GM12878 (cell line): Measurements from ENCODE around the gene DUS1L. TPM values are rescaled to one million over a fixed set of nuclear protein-coding genes. Genes with fewer than 3 reads are reported as not detected.
A peak's percentile ranks its signal among the peaks of the same experiment; 100 is the strongest.

Experiments
- ATAC-seq: fragments of 200-7000 bp; cut with Tn5 transposase; 3 replicates; pipeline ENCODE4 v1.9.1; 2020; ENCODE audit warnings: mild to moderate bottlenecking, moderate library complexity
- BruUV-seq: library from RNA; stranded (reverse); fragments of 400-500 nt; replicated peaks from 2 replicates; lab custom pipeline; 2021; lab: Mats Ljungman, UMichigan
- CTCF ChIA-PET: fragments of 300-600 bp; sonication (Branson Sonifier 250); formaldehyde crosslinking; extraction: SDS; loops from one replicate; lab custom pipeline; 2021; ENCODE audit warnings: inconsistent platforms; lab: Yijun Ruan, JAX
- POLR2A ChIA-PET: fragments of 350-600 bp; formaldehyde crosslinking; extraction: SDS; loops from one replicate; lab custom pipeline; 2021; ENCODE audit warnings: inconsistent platforms; lab: Charles Lee
- RAD21 ChIA-PET: fragments of 300-600 bp; sonication (Branson Sonifier 250); formaldehyde crosslinking; loops from one replicate; lab custom pipeline; 2023; ENCODE audit warnings: antibody characterized with exemption; ENCODE audit not compliant: unreplicated experiment; lab: Charles Lee
- SMC1A ChIA-PET: fragments of 300-600 bp; sonication (Branson Sonifier 250); formaldehyde crosslinking; loops from one replicate; lab custom pipeline; 2023; ENCODE audit not compliant: unreplicated experiment, uncharacterized antibody; lab: Charles Lee
- DNase-seq: peaks from one replicate; pipeline ENCODE4 v3.0.0-alpha.2; 2011; ENCODE audit warnings: low read depth, low spot score
- FAIRE-seq: peaks from 3 replicates; lab custom pipeline; 2011; peaks lifted over from hg19 to GRCh38; lab: Jason Lieb, UNC
- H2AFZ ChIP-seq: 2 replicates; pipeline ENCODE4 v1.6.0; 2011; ENCODE audit warnings: low read depth, low read length, control low read depth; ENCODE audit not compliant: control insufficient read depth
- H3K27ac ChIP-seq: 2 replicates; pipeline ENCODE4 v1.5.1; 2011; ENCODE audit warnings: control low read depth; ENCODE audit not compliant: control insufficient read depth, insufficient read depth
- H3K27me3 ChIP-seq, 2 experiments: replicated peaks in 1 of 2; 2 replicates each; pipeline versions ENCODE4 v1.6.0 to v1.6.1; 2011; ENCODE audit warnings: low read length in 1 of 2; ENCODE audit not compliant: control insufficient read depth in 2 of 2, insufficient read depth in 2 of 2
- H3K36me3 ChIP-seq, 2 experiments: 2 replicates each; pipeline ENCODE4 v1.5.1; 2011; ENCODE audit warnings: low read length in 1 of 2; ENCODE audit not compliant: control insufficient read depth in 2 of 2, insufficient read depth in 2 of 2
- H3K4me1 ChIP-seq: 2 replicates; pipeline ENCODE4 v1.6.1; 2011; ENCODE audit warnings: mild to moderate bottlenecking, low read length, moderate library complexity, mixed read lengths; ENCODE audit not compliant: control insufficient read depth, insufficient read depth
- H3K4me2 ChIP-seq: 2 replicates; pipeline ENCODE4 v1.6.0; 2011; ENCODE audit warnings: control low read depth; ENCODE audit not compliant: control insufficient read depth, insufficient read depth
- H3K4me3 ChIP-seq: fragments of 200-600 bp; sonication (generic); 2 replicates; pipeline ENCODE4 v1.5.1; 2016
- H3K79me2 ChIP-seq: 2 replicates; pipeline ENCODE4 v1.6.0; 2011; ENCODE audit warnings: low read length; ENCODE audit not compliant: control insufficient read depth, insufficient read depth
- H3K9ac ChIP-seq: 2 replicates; pipeline ENCODE4 v1.8.0; 2011; ENCODE audit warnings: low read length, control low read depth, mixed read lengths; ENCODE audit not compliant: control insufficient read depth, insufficient read depth
- H3K9me3 ChIP-seq: replicated peaks from 3 replicates; pipeline ENCODE4 v1.5.1; 2011; ENCODE audit warnings: mild to moderate bottlenecking, low read length; ENCODE audit not compliant: control insufficient read depth, insufficient read depth
- H4K20me1 ChIP-seq: 2 replicates; pipeline ENCODE4 v1.6.0; 2011; ENCODE audit not compliant: control insufficient read depth, insufficient read depth
- BRCA1 ChIP-seq: IDR thresholded peaks from 2 replicates; pipeline ENCODE4 v1.6.1; 2011; ENCODE audit warnings: low read depth, low read length, improper control_type of control experiment
- E2F8 ChIP-seq: fragments of 450-650 bp; IDR thresholded peaks from 2 replicates; pipeline ENCODE4 v1.6.1; 2018; ENCODE audit warnings: mild to moderate bottlenecking, low read depth, moderate library complexity; ENCODE audit not compliant: partially characterized antibody
- HDAC6 ChIP-seq: fragments of 200-600 bp; sonication (generic); IDR thresholded peaks from one replicate; pipeline ENCODE4 v1.8.0; 2017; ENCODE audit warnings: antibody characterized with exemption; ENCODE audit not compliant: unreplicated experiment
- IRF4 ChIP-seq: IDR thresholded peaks from 2 replicates; pipeline ENCODE4 v1.6.1; 2011; ENCODE audit warnings: low read depth, low read length
- KDM1A ChIP-seq: fragments of 200-600 bp; sonication (generic); IDR thresholded peaks from 2 replicates; pipeline ENCODE4 v1.6.1; 2016; ENCODE audit warnings: borderline replicate concordance
- MYC ChIP-seq: IDR thresholded peaks from 2 replicates; pipeline ENCODE4 v1.6.1; 2011; ENCODE audit warnings: mild to moderate bottlenecking, low read length, moderate library complexity, inconsistent platforms; ENCODE audit not compliant: insufficient read depth, insufficient replicate concordance, insufficient read length, severe bottlenecking
- RAD51 ChIP-seq: fragments of 450-650 bp; IDR thresholded peaks from 2 replicates; pipeline ENCODE4 v1.6.1; 2016; ENCODE audit warnings: moderate library complexity, mild to moderate bottlenecking, inconsistent platforms
- RBBP5 ChIP-seq: fragments of 200-600 bp; sonication (generic); conservative IDR thresholded peaks from 2 replicates; pipeline ENCODE4 v1.6.1; 2016
- RELA ChIP-seq: fragments of 450-650 bp; IDR thresholded peaks from 2 replicates; pipeline ENCODE4 v1.8.0; 2014; ENCODE audit warnings: borderline replicate concordance; ENCODE audit not compliant: partially characterized antibody
- SMC3 ChIP-seq: IDR thresholded peaks from 2 replicates; pipeline ENCODE4 v1.6.1; 2011; ENCODE audit warnings: low read length, improper control_type of control experiment, borderline replicate concordance
- ZSCAN29 ChIP-seq: fragments of 450-650 bp; IDR thresholded peaks from 2 replicates; pipeline ENCODE4 v1.6.1; 2017; ENCODE audit warnings: mild to moderate bottlenecking, moderate library complexity
- ZZZ3 ChIP-seq: IDR thresholded peaks from 2 replicates; pipeline ENCODE4 v1.6.1; 2011; ENCODE audit warnings: low read depth; ENCODE audit not compliant: control insufficient read depth, insufficient read length
- WGBS: methylation state at CpG from one replicate; pipeline ENCODE4 v1.1.6; 2016; ENCODE audit warnings: low lambda C conversion rate; ENCODE audit not compliant: insufficient replicate concordance, insufficient coverage; ENCODE audit errors: missing lambda C conversion rate; 5-methylcytosine and 5-hydroxymethylcytosine counted together
- in situ Hi-C: fragments of 300-500 bp; cut with MboI; formaldehyde crosslinking; loops from 9 replicates; pipeline ENCODE4 v1.14.3; 2018; ENCODE audit warnings: mixed read lengths
- intact Hi-C: fragments of 100-400 bp; cut with micrococcal nuclease; formaldehyde crosslinking; loops from one replicate; pipeline ENCODE4 v1.14.2; 2022; ENCODE audit not compliant: unreplicated experiment
- polyA plus RNA-seq, 11 experiments: library from polyadenylated mRNA; depleted of rRNA in 4 of 11; unstranded in 6 of 11; stranded (reverse) in 5 of 11; fragments of >200 nt; fragmentation: Nextera tagmentation in 4 of 11; fragmentation: Illumina TruSeq in 1 of 11; extraction: Ambion mirVana in 4 of 11; extraction: Trizol in 1 of 11; gene quantifications; 1 replicate in 1 of 11; 2 replicates in 10 of 11; pipeline versions ENCODE4 v1.2.1 to v1.2.3, GENCODE V29; 2011 to 2016; ENCODE audit warnings: inconsistent platforms in 2 of 11, missing spikeins in 2 of 11, low read depth in 1 of 11
- total RNA-seq, 4 experiments: library from RNA; depleted of rRNA in 3 of 4; stranded (reverse); fragments of >200 nt in 3 of 4; fragmentation: Illumina TruSeq in 1 of 4; extraction: Trizol in 1 of 4; gene quantifications; 2 replicates each; pipeline versions ENCODE4 v1.2.1 to v1.2.3, GENCODE V29; 2013 to 2021
- TF ChIP-seq, protein P1 (sequence below): fragments of 450-650 bp; IDR thresholded peaks from 2 replicates; pipeline ENCODE4 v1.6.1; 2017; ENCODE audit warnings: mild to moderate bottlenecking, moderate library complexity

Gene DUS1L
- total and polyA plus RNA-seq, 10 of the 15 experiments (the other 5 are each of a cell fraction or from before 2014, with no cell fraction given), result 6.1 to 157 (median 44.5) TPM

GRCh38 chr17:82065638-82066303 is at the start of gene DUS1L (continued):
- TF ChIP-seq, protein P1, sequence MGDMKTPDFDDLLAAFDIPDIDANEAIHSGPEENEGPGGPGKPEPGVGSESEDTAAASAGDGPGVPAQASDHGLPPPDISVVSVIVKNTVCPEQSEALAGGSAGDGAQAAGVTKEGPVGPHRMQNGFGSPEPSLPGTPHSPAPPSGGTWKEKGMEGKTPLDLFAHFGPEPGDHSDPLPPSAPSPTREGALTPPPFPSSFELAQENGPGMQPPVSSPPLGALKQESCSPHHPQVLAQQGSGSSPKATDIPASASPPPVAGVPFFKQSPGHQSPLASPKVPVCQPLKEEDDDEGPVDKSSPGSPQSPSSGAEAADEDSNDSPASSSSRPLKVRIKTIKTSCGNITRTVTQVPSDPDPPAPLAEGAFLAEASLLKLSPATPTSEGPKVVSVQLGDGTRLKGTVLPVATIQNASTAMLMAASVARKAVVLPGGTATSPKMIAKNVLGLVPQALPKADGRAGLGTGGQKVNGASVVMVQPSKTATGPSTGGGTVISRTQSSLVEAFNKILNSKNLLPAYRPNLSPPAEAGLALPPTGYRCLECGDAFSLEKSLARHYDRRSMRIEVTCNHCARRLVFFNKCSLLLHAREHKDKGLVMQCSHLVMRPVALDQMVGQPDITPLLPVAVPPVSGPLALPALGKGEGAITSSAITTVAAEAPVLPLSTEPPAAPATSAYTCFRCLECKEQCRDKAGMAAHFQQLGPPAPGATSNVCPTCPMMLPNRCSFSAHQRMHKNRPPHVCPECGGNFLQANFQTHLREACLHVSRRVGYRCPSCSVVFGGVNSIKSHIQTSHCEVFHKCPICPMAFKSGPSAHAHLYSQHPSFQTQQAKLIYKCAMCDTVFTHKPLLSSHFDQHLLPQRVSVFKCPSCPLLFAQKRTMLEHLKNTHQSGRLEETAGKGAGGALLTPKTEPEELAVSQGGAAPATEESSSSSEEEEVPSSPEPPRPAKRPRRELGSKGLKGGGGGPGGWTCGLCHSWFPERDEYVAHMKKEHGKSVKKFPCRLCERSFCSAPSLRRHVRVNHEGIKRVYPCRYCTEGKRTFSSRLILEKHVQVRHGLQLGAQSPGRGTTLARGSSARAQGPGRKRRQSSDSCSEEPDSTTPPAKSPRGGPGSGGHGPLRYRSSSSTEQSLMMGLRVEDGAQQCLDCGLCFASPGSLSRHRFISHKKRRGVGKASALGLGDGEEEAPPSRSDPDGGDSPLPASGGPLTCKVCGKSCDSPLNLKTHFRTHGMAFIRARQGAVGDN, result peak; percentile 97
- TF ChIP-seq MYC (no peak), SMC3 (no peak; the same call in 1 of the 2 replicates), HDAC6 (no peak)
- TF ChIP-seq, all 136 proteins: peak for 62

DNA sequence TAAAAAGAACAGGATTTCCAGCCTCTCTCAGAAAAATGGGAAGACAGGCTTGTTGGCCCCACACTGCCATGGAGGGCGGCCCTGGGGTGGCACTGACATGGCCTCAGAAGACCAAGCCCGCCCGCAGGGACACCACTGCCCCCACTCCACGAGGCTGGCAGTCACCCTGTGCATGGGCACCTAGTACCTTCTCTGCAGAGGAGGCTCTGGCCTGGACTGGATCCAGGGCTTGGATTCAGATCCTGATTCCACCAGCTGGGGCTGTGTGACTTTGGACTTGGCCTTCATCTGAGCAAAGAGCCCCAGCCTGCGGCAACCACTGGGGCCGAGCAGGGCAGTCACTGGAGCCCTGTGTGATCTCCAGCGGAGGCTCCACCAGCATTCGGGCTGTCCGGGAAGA is 49.3 kb upstream of the DUS1L start:
- intact Hi-C loops, result no loop called here
- 79% methylated on average over 9 of the region's 9 CpGs for WGBS
- no peaks in the 10 kb centered on the region for H3K79me2 ChIP-seq
- ChIA-PET CTCF (no interaction called here), RAD21 (no interaction called here), POLR2A (interaction anchor here (0.6 kb wide), 1 partner anchor 15 kb away, joined by 8 read pairs; no protein-coding TSS in a partner anchor), SMC1A (interaction anchor here (1.6 kb wide), 1 partner anchor 39 kb away, joined by 3 read pairs; no protein-coding TSS in a partner anchor)
- H3K4me2 ChIP-seq, result no peak overlapping the region
- no peak overlapping the region for H3K9ac ChIP-seq
- FAIRE-seq (no peak), ATAC-seq (no peak), DNase-seq (no peak)
- no peaks in the 10 kb centered on the region for H3K9me3 ChIP-seq
- no peak overlapping the region for H3K27ac ChIP-seq
- no peaks in the 10 kb centered on the region for H3K4me1 ChIP-seq
- no TSS peak for BruUV-seq
- H3K36me3 ChIP-seq, result no peaks in the 10 kb centered on the region
- H2AFZ ChIP-seq, result no peak overlapping the region
- no peak overlapping the region for H3K4me3 ChIP-seq
- in situ Hi-C loops, result no loop called here
- H4K20me1 ChIP-seq, result no peaks in the 10 kb centered on the region
- H3K27me3 ChIP-seq, result no peaks in the 10 kb centered on the region
- TF ChIP-seq ZZZ3 (no peak), SMC3 (no peak), RELA (no peak), BRCA1 (no peak), E2F8 (no peak), RAD51 (no peak), IRF4 (no peak), KDM1A (no peak), ZSCAN29 (no peak), RBBP5 (no peak)
